Peyer's patch (tissue), 4 donors: ENCODE results near the gene SIGLEC10. TPM values are rescaled to one million over a fixed set of nuclear protein-coding genes. Genes with fewer than 3 reads are reported as not detected.
A peak's percentile ranks its signal among the peaks of the same experiment; 100 is the strongest.

Experiments used
- DNase-seq, 3 donors: peaks; one replicate each; pipeline ENCODE4 v3.0.0-alpha.2; 2017 to 2019
- H3K27ac ChIP-seq, 4 donors: fragments of 200-600 bp; sonication (generic); one replicate each; pipeline ENCODE4 v1.5.1; 2016 to 2019
- H3K27me3 ChIP-seq, 2 donors: fragments of 200-600 bp; sonication (generic); one replicate each; pipeline ENCODE4 v1.5.1; 2019
- H3K36me3 ChIP-seq, 3 donors: fragments of 200-600 bp; sonication (generic); one replicate each; pipeline ENCODE4 v1.5.1; 2016 to 2019
- H3K4me1 ChIP-seq, 4 donors: fragments of 200-600 bp; sonication (generic); one replicate each; pipeline ENCODE4 v1.5.1; 2016 to 2019
- H3K4me3 ChIP-seq, 4 donors: fragments of 200-600 bp; sonication (generic); 1 replicate in 3 of 4; 2 replicates in 1 of 4; pipeline ENCODE4 v1.5.1; 2016 to 2019; ENCODE audit warnings: mild to moderate bottlenecking in 1 of 4
- H3K9me3 ChIP-seq, 4 donors: fragments of 200-600 bp; sonication (generic); one replicate each; pipeline ENCODE4 v1.5.1; 2016 to 2019; ENCODE audit warnings: mild to moderate bottlenecking in 1 of 4
- POLR2A ChIP-seq, 2 donors: fragments of 450-650 bp; IDR thresholded peaks; one replicate each; pipeline ENCODE4 v1.5.1; 2017; ENCODE audit warnings: antibody characterized with exemption in 2 of 2, mild to moderate bottlenecking in 2 of 2, moderate library complexity in 2 of 2
- small RNA-seq, 2 donors: library from RNA; depleted of rRNA; stranded (forward); fragments of <200 nt; gene quantifications; one replicate each; pipeline ENCODE3, GENCODE V24; 2016
- total RNA-seq, 4 donors: library from RNA; depleted of rRNA; stranded (reverse); fragments of >200 nt; gene quantifications; one replicate each; pipeline ENCODE4 v1.1.0, GENCODE V29; 2016
- TF ChIP-seq, protein P1 (sequence below), 6 experiments: fragments of 450-650 bp in 4 of 6; fragments of 200-600 bp in 2 of 6; sonication (generic) in 1 of 6; IDR thresholded peaks; one replicate each; pipeline ENCODE4 v1.5.1; 2017 to 2019; ENCODE audit warnings: antibody characterized with exemption in 6 of 6, mild to moderate bottlenecking in 3 of 6, moderate library complexity in 1 of 6

SIGLEC10 gene
- total RNA-seq, 4 donors from 2014 or later: 0.53 to 35.5 (median 3.0) TPM

- Histone ChIP-seq H3K36me3 (no peaks in the 10 kb centered on the region), H3K27me3 (no peaks in the 10 kb centered on the region), H3K27ac (peak overlapping the region in 1 of 4 donors; percentile 85), H3K9me3 (no peaks in the 10 kb centered on the region), H3K4me1 (peaks cover 5 to 40% (median 11%) of the 10 kb centered on the region in 4 donors), H3K4me3 (peak overlapping the region in 2 of 4 donors; percentile 19 to 94)
- DNase-seq: no peak
- no peak for TF ChIP-seq POLR2A (IDR thresholded peaks at IDR 0.05)
- TF ChIP-seq, protein P1, sequence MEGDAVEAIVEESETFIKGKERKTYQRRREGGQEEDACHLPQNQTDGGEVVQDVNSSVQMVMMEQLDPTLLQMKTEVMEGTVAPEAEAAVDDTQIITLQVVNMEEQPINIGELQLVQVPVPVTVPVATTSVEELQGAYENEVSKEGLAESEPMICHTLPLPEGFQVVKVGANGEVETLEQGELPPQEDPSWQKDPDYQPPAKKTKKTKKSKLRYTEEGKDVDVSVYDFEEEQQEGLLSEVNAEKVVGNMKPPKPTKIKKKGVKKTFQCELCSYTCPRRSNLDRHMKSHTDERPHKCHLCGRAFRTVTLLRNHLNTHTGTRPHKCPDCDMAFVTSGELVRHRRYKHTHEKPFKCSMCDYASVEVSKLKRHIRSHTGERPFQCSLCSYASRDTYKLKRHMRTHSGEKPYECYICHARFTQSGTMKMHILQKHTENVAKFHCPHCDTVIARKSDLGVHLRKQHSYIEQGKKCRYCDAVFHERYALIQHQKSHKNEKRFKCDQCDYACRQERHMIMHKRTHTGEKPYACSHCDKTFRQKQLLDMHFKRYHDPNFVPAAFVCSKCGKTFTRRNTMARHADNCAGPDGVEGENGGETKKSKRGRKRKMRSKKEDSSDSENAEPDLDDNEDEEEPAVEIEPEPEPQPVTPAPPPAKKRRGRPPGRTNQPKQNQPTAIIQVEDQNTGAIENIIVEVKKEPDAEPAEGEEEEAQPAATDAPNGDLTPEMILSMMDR (IDR thresholded peaks at IDR 0.05): no peak
These were observed 53.0 kb downstream of the SIGLEC10 start for GRCh38 chr19:51364200-51365106.

GRCh38 chr19:51361239-51361638 lies 56.2 kb downstream of the SIGLEC10 start:
- Histone ChIP-seq H3K27ac (no peak overlapping the region), H3K4me3 (no peak overlapping the region), H3K9me3 (no peaks in the 10 kb centered on the region), H3K27me3 (no peaks in the 10 kb centered on the region), H3K36me3 (no peaks in the 10 kb centered on the region), H3K4me1 (peaks cover 5 to 32% (median 7%) of the 10 kb centered on the region in 4 donors)
- DNase-seq: no peak
- TF ChIP-seq POLR2A (IDR thresholded peaks at IDR 0.05): no peak
- TF ChIP-seq, protein P1 (IDR thresholded peaks at IDR 0.05): no peak

Small RNA genes within 50 kb of the gene (small RNA-seq; reads per million reads assigned to genes)
- gene AC020914.5: 0 reads per million in 2 donors

Other genes with a start within 250 kb of the SIGLEC10 start
- gene CD33, start 192.6 kb downstream of the SIGLEC10 start, total RNA-seq: 10 to 100 TPM in 1 of 4 donors, 1 to 10 TPM in 1, under 1 TPM in 1, not detected in 1; 0.88 to 22.3 (median 2.4) TPM
- gene SIGLECL1, start 166.6 kb downstream of the SIGLEC10 start, total RNA-seq: not detected
- not detected for gene IGLON5, start 106.0 kb downstream of the SIGLEC10 start, total RNA-seq
- gene VSIG10L, start 75.5 kb downstream of the SIGLEC10 start, total RNA-seq: 1 to 10 TPM in 3 of 4 donors, not detected in 1; 2.5 to 6.5 (median 5.2) TPM
- gene ETFB, start 51.3 kb downstream of the SIGLEC10 start, total RNA-seq: 100 to 1,000 TPM; 125 to 305 (median 154) TPM
- gene CLDND2, start 48.6 kb downstream of the SIGLEC10 start, total RNA-seq: not detected
- 1 to 10 TPM in 2 of 4 donors, not detected in 2; 1.2 to 1.8 TPM for gene NKG7, start 45.0 kb downstream of the SIGLEC10 start, total RNA-seq
- gene LIM2, start 29.7 kb downstream of the SIGLEC10 start, total RNA-seq: not detected
- not detected for gene C19orf84, start 27.1 kb downstream of the SIGLEC10 start, total RNA-seq
- 10 to 100 TPM in 1 of 4 donors, under 1 TPM in 3; 0.18 to 13.2 (median 0.52) TPM for gene SIGLEC8, start 40.8 kb upstream of the SIGLEC10 start, total RNA-seq
- gene CEACAM18, start 60.9 kb upstream of the SIGLEC10 start, total RNA-seq: 1 to 10 TPM; 2.4 to 4.4 (median 2.5) TPM
- gene SIGLEC12, start 84.2 kb upstream of the SIGLEC10 start, total RNA-seq: 1 to 10 TPM in 2 of 4 donors, not detected in 2; 2.5 to 3.3 TPM
- 10 to 100 TPM in 1 of 4 donors, 1 to 10 TPM in 2, not detected in 1; 2.7 to 19.8 (median 6.8) TPM for gene SIGLEC6, start 114.0 kb upstream of the SIGLEC10 start, total RNA-seq
- gene ZNF175, start 153.6 kb upstream of the SIGLEC10 start, total RNA-seq: 10 to 100 TPM; 11.9 to 27.2 (median 16.0) TPM
- gene SIGLEC5, start 212.8 kb upstream of the SIGLEC10 start, total RNA-seq: 1 to 10 TPM in 1 of 4 donors, under 1 TPM in 1, not detected in 2; 0.57 to 9.1 TPM
- 10 to 100 TPM in 1 of 4 donors, under 1 TPM in 1, not detected in 2; 0.95 to 12.4 TPM for gene SIGLEC14, start 229.2 kb upstream of the SIGLEC10 start, total RNA-seq